GM12874 (cell line): ENCODE data around the gene ZNF385D.

Experiments used
- TF ChIP-seq, protein P1 (sequence below): IDR thresholded peaks from 2 replicates; pipeline ENCODE4 v1.5.1; 2011; ENCODE audit warnings: low read depth, mild to moderate bottlenecking, control low read depth, low read length, moderate library complexity; ENCODE audit not compliant: insufficient read depth

The ZNF385D gene

DNA sequence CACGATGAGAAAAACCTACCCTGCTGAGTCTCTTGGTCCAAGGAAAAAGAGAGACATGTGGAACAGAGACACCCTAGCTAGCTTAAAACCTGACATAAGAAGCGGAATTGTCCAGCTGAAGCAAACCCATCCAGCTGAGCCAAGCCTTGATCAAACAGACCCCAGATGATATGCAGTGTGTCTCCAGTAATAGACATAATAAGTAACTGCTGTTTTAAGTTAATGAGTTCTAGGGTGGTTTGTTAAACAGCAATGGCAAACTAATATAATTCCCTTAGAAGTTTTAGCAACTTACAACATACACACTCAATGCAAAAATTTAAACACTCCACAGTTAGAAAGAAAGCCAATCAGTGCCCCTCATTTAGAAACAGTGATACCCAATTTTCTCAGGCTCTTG is 26.8 kb upstream of the ZNF385D start:
- TF ChIP-seq, protein P1, sequence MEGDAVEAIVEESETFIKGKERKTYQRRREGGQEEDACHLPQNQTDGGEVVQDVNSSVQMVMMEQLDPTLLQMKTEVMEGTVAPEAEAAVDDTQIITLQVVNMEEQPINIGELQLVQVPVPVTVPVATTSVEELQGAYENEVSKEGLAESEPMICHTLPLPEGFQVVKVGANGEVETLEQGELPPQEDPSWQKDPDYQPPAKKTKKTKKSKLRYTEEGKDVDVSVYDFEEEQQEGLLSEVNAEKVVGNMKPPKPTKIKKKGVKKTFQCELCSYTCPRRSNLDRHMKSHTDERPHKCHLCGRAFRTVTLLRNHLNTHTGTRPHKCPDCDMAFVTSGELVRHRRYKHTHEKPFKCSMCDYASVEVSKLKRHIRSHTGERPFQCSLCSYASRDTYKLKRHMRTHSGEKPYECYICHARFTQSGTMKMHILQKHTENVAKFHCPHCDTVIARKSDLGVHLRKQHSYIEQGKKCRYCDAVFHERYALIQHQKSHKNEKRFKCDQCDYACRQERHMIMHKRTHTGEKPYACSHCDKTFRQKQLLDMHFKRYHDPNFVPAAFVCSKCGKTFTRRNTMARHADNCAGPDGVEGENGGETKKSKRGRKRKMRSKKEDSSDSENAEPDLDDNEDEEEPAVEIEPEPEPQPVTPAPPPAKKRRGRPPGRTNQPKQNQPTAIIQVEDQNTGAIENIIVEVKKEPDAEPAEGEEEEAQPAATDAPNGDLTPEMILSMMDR, result no peak

DNA sequence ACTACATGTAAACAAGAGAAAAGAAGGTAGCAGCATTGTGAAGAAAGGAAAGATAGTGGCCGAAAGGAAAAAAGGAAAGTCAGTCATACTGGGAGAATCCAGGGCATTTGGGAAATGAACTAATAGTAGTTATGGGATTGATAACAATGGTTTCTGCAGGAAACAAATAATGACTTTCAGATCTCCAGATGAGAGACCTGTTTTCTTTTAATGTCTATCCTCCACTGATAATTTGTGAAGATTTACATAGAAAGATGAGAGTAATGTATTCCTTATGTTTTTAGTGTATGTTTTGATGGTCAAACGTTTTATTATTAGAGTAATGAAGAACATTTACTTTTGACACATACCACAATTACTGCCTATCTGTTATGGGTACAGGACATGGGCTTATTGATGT is 15.0 kb upstream of the ZNF385D start:
- TF ChIP-seq, protein P1, result no peak

DNA sequence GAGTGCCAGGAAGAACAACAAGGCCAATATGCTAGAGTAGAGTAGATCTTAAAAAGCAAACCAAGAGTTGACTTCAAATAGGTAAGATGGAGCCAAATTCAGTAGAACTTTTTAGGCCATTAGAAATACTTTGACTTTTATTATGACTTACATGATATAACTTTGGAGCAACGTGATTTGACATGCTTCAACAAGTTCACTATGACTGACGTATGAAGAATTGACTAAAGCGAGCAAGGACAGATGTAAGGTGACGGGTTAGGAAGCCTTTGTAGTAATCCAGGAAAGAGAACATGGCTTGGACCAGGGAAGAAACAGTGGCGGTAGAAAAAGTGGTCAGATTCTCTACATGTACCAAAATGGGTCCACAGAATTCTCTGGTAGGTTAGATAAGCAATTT is 4.9 kb upstream of the ZNF385D start:
- TF ChIP-seq, protein P1, result no peak

DNA sequence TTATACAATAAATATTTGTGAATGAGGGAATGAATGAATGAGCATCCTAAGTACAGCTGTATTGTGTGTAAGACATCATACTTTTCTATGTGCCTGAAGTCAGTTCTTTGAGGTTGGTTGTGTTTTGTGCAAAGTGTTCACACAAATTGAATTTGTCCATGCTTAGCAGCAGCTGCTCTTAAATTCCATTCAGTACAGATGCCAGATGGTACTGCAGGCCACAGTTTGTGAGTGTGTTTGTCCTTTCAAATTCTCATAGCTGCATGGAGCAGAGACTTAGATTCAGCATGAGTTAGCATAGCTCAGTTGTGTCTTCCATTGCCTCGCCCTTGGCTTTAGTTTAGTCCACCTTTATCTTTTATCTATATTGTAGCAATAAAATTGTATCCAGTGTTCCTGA is 3.8 kb upstream of the ZNF385D start:
- TF ChIP-seq, protein P1, result no peak

DNA sequence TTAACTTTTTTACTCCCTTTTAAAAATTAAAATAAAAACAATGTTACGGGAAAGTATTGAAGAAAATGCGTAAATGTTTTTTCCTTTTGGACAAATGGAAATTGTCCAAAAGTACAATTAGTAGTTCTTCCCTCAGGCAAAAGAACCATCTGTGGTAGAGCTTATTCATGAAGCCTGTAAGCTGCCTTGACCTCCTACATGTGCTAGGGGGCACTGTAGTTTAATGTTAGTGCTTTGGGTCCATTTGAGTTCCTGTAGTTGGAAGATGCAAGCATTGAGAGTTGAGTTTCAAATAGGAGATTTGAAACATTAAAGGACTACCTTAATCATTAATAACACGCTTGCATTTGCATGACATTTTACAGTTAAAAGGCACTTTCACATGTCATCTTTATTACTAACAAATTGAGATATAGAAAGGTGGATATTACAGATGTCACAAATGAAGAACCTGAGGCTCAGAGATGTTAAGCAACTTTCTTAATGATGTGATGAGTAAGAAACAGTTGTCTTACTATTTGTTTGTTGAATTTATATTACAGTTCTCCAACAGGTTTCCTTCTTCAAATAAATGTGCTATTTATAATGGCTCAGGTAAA is 1.8 kb upstream of the ZNF385D start:
- TF ChIP-seq, protein P1, result peak; percentile 46; the same call in 1 of the 2 replicates

DNA sequence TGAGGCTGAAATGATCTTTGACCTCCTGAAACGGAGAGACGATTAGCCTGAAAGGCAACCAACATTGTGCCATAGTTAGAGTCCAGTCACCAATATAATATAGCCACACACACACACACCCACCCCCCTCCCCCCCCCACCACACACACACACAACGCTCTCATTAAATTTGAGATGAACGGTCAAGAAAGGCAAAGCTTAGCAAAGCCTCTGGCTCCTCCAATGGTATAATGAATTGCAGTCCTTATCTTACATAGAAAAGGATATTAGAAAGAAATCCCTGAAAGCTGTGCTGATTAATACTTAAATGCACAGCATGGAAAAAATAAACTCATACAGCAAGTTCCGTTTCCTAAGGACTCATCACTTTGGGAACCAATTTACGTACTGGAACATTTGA is 876 bp upstream of the ZNF385D start:
- TF ChIP-seq, protein P1, result no peak

DNA sequence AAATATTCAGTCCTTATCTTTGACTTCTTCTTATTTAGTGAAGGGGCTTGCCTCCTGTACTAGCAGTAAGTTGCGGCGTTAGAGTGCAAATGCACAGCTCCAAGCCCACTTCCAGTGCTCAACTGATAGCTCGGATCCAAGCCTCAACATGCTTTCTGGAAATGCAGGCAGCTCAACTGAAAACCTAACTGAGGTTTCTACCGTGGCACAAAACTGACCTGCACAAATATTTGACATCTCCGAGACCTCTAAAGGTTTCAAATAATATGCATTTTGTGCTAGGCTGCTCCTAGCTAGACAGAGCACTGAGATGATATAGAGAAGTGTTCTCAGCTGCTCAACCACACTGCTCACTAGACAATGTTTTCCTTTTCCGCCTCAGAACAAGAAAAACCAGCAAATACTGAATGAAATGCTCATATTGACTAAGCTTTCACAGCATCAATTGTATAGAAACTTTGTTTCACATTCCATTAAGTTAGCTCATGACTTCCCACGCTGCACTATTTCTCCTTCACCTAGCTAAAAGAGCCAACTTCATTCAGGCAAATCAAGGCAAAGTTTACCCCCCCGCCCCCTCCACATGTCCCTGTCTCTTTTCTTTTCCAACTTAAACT is 822 bp downstream of the ZNF385D start:
- TF ChIP-seq, protein P1, result no peak
